Type B pancreatic cell (in vitro differentiated cells): ENCODE measurements around the gene STPG1. TPM values are rescaled to one million over a fixed set of nuclear protein-coding genes. Genes with fewer than 3 reads are reported as not detected.

Experiments used
- DNase-seq: peaks from one replicate; pipeline ENCODE4 v3.0.0; 2021; ENCODE audit warnings: mixed read lengths; ENCODE audit not compliant: unreplicated experiment; ENCODE audit errors: extremely low spot score
- H3K27ac Mint-ChIP-seq: 2 replicates; pipeline ENCODE4 v1.8.0; 2021; ENCODE audit warnings: mild to moderate bottlenecking, mixed read lengths
- H3K27me3 Mint-ChIP-seq: 2 replicates; pipeline ENCODE4 v1.8.0; 2021; ENCODE audit warnings: mixed read lengths
- H3K36me3 Mint-ChIP-seq: 2 replicates; pipeline ENCODE4 v1.8.0; 2021; ENCODE audit warnings: mixed read lengths
- H3K4me1 Mint-ChIP-seq: one replicate; pipeline ENCODE4 v1.8.0; 2021; ENCODE audit warnings: mixed read lengths; ENCODE audit not compliant: unreplicated experiment
- H3K4me3 Mint-ChIP-seq: 2 replicates; pipeline ENCODE4 v1.8.0; 2021; ENCODE audit warnings: mild to moderate bottlenecking, mixed read lengths
- H3K9me3 Mint-ChIP-seq: 2 replicates; pipeline ENCODE4 v1.8.0; 2021; ENCODE audit warnings: mixed read lengths
- CTCF ChIP-seq: fragments of 200-600 bp; sonication (generic); conservative IDR thresholded peaks from 2 replicates; pipeline ENCODE4 v1.5.0; 2021; ENCODE audit warnings: antibody characterized with exemption, mild to moderate bottlenecking
- total RNA-seq: library from RNA; stranded (reverse); gene quantifications from 2 replicates; pipeline ENCODE4 v1.2.1, GENCODE V29; 2021; ENCODE audit warnings: low replicate concordance

Gene STPG1
- total RNA-seq, 1 donor from 2014 or later = 8.7 TPM

- Mint-ChIP-seq H3K27ac (no peak overlapping the region), H3K9me3 (no peaks in the 10 kb centered on the region), H3K4me1 (peaks cover 39% of the 10 kb centered on the region), H3K4me3 (no peak overlapping the region), H3K36me3 (peaks cover 13% of the 10 kb centered on the region), H3K27me3 (no peaks in the 10 kb centered on the region)
- no peak for TF ChIP-seq CTCF
- no peak for DNase-seq
Observed at GRCh38 chr1:24361811-24362210, 51.8 kb downstream of the STPG1 start.

DNA sequence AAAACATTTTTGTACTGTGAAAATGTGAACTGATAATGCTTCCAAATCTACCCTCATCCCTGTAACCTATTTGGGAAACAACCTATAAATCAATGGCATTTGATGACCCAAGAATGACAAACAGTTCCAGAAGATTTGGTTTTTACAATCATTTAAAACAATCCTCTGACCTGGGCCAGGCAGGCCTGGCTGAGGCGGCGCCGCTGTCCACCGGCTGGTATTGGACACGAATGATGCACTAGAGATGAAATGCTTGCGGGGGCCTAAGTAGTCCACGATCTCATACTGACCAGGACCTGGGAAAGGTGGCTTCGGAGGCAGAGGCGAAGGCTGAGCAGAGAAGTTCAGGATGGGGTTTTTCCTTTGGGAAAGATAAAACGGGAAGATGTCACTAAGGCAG is 52.9 kb downstream of the STPG1 start:
- Mint-ChIP-seq H3K4me1 (peaks cover 33% of the 10 kb centered on the region), H3K9me3 (no peaks in the 10 kb centered on the region), H3K4me3 (no peak overlapping the region), H3K36me3 (peaks cover 17% of the 10 kb centered on the region), H3K27me3 (no peaks in the 10 kb centered on the region), H3K27ac (no peak overlapping the region)
- TF ChIP-seq CTCF = no peak
- DNase-seq = no peak

- Mint-ChIP-seq H3K27ac (no peak overlapping the region), H3K4me1 (peaks cover 7% of the 10 kb centered on the region), H3K36me3 (peaks cover 25% of the 10 kb centered on the region), H3K9me3 (no peaks in the 10 kb centered on the region), H3K27me3 (no peaks in the 10 kb centered on the region), H3K4me3 (no peak overlapping the region)
- no peak for DNase-seq
- TF ChIP-seq CTCF = no peak
Observed at GRCh38 chr1:24357038-24357437, 56.5 kb downstream of the STPG1 start.

GRCh38 chr1:24355466-24355865 is 58.1 kb downstream of the STPG1 start:
- Mint-ChIP-seq H3K36me3 (peaks cover 21% of the 10 kb centered on the region), H3K9me3 (no peaks in the 10 kb centered on the region), H3K27ac (peak overlapping the region; percentile 59), H3K4me1 (peaks cover 11% of the 10 kb centered on the region), H3K4me3 (no peak overlapping the region), H3K27me3 (no peaks in the 10 kb centered on the region)
- no peak for TF ChIP-seq CTCF
- no peak for DNase-seq

- H3K36me3 Mint-ChIP-seq = peaks cover 33% of the 10 kb centered on the region
- TF ChIP-seq CTCF = no peak
- peaks cover 15% of the 10 kb centered on the region for H3K4me1 Mint-ChIP-seq
- no peak overlapping the region for H3K27ac Mint-ChIP-seq
- DNase-seq = no peak
- H3K27me3 Mint-ChIP-seq = no peaks in the 10 kb centered on the region
- no peaks in the 10 kb centered on the region for H3K9me3 Mint-ChIP-seq
- H3K4me3 Mint-ChIP-seq = no peak overlapping the region
Observed at GRCh38 chr1:24353292-24353891, 60.2 kb downstream of the STPG1 start.
